GM19035 (cell line): ENCODE results near the gene CT45A1.
"Not testable (repeated sequence)": the region's sequence is repeated elsewhere in the genome, so short reads cannot be mapped to it uniquely, and the experiment has no call there.

Experiments
- ATAC-seq: cut with Tn5 transposase; IDR thresholded peaks from one replicate; pipeline ENCODE4 v1.9.1; 2021; ENCODE audit not compliant: unreplicated experiment

Gene CT45A1

GRCh38 chrX:135713183-135713689 is at the start of gene CT45A1:
CT45A1 (plus strand) TSS chrX:135713639; CDS start chrX:135718941, 5,302 bp downstream.
- ATAC-seq, result not testable (repeated sequence)

DNA sequence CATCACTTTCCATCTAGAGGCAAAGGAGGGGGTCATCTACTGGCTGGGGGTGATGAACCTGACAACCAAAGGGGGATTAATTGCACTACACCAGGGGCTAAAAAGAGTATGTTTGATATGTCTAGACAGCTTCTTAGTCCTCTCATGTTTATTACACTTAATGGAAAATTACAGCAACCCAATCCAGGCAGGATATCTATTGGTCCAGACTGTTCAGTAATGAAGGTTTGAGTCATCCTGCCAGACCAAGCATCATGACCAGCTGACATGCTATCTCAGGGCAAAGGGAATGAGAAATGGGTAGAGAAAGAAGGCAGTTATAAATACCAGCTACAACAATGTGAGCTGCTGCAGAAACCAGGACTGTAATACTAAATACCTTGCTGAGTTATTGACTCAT is 40.5 kb upstream of the CT45A1 start:
- ATAC-seq, result not testable (repeated sequence)

DNA sequence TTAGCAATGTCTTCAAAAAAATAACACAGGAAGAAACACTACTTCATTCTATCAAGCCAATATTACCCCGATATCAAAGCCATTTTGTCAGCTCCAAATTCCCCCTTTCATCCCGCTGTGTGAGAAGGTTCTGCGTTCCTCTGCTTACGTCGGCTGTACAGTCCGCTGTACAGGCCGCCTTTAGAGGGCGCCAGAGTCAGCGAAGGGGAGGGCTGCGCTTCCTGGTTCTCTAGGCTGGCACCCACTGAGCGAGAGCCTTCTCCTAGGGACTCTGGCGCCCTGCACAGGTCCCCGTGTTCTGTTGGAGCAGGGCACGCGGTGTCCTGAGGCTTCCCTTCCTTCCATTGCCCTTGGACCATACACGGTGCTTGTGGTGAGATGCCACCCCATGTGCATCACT is 25.3 kb upstream of the CT45A1 start:
- no peak for ATAC-seq

DNA sequence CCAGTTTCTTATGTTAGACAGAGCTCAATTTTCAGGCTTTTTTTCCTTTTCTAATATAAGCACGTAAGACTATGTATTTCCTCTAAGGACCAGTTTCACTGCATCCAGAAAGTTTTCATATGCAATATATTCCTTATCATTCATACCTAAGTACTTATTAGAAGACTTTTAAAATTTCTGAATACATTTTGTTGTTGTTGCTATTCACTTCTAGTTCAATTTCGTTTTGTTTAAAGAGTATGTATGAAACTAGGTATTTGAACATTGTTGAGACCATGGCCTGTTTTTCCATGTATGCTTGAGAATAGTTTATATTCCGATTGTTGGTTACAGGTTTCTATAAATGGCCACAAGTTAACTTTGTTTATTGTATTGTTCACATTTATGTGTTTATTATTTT is 18.0 kb upstream of the CT45A1 start:
- no peak for ATAC-seq

GRCh38 chrX:135697601-135698000 is 15.8 kb upstream of the CT45A1 start:
- no peak for ATAC-seq

GRCh38 chrX:135698924-135699323 is 14.5 kb upstream of the CT45A1 start:
- ATAC-seq, result no peak

DNA sequence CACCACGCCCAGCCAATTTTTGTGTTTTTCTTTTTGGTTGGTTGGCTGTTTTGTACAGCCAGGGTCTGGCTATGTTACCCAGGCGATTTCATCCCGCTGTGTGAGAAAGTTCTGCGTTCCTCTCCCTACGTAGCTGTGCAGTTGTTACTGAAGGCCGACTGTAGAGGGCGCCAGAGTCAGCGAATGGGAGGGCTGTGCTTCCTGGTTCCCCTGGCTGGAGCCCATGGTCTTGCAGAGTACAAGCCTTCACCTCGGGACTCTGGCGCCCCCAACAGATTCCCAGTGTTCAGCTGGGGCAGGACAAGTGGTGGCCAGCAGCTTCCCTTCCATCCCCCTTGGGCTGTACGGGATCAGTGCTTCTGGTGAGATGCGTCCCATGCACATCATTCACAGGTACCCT is 5.6 kb upstream of the CT45A1 start:
- ATAC-seq, result no peak

- ATAC-seq, result no peak
Measured at GRCh38 chrX:135713795-135714194, 356 bp downstream of the CT45A1 start.

DNA sequence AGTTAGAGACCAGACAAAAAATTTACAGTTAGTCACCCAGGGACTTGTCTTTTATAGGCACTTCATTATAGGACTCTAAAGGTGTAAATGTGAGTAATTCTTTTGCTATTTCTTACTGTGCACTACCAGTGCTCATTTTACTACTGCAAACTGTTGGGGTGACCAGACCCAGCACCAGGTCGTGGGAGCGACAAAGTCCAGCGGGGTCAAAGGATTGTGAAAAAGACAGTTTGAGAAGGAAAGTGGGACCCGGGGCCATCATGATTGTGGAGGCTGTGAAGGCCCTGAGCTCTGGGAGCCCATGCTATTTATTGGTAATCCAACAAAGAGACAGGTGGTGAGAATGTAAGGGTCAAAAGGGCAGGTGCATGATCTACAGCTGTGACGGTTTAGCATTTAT is 21.2 kb downstream of the CT45A1 start:
- ATAC-seq, result not testable (repeated sequence)

- no peak for ATAC-seq
Measured at GRCh38 chrX:135737366-135738071, 24.1 kb downstream of the CT45A1 start.

DNA sequence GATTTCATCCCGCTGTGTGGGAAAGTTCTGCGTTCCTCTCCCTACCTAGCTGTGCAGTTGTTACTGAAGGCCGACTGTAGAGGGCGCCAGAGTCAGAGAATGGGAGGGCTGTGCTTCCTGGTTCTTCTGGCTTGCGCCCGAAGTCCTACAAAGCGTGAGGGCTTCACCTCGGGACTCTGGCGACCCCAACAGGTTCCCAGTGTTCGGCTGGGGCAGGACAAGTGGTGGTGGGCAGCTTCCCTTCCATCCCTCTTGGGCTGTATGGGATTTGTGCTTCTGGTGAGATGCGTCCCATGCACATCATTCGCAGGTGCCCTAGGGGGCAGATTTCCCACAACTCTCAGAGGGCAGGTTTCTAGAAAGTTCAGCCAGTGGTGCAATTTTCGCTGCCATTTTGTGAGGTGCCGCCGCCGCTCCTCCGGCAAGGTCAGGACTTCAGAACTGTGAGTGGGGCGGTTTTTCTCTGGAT is 27.3 kb downstream of the CT45A1 start:
- ATAC-seq, result no peak

- ATAC-seq, result no peak
Measured at GRCh38 chrX:135741192-135741715, 27.8 kb downstream of the CT45A1 start.

DNA sequence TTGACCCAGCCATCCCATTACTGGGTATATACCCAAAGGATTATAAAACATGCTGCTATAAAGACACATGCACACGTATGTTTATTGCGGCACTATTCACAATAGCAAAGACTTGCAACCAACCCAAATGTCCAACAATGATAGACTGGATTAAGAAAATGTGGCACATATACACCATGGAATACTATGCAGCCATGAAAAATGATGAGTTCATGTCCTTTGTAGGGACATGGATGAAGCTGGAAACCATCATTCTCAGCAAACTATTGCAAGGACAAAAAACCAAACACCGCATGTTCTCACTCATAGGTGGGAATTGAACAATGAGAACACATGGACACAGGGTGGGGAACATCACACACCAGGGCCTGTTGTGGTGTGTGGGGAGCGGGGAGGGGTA is 31.3 kb downstream of the CT45A1 start:
- not testable (repeated sequence) for ATAC-seq

DNA sequence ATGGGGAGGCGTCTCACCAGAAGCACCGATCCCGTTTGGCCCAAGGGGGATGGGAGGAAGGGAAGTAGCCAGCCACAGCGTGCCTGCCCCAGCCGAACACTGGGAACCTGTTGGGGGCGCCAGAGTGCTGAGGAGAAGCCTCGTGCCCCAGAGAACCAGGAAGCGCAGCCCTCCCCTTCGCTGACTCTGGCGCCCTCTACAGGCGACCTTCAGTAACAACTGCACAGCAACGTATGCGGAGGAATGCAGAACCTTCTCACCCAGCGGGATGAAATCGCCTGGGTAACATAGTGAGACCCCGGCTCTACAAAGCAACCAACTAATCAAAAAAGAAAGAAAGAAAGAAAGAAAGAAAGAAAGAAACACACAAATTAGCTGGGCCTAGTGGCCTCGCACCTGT is 54.7 kb downstream of the CT45A1 start, which contains the start of gene CT45A3:
TSS of gene CT45A3 (minus strand) at position 101 of the 400 bp plus-strand sequence. CDS start 3,747 bp downstream, outside the sequence.
- not testable (repeated sequence) for ATAC-seq
